ENCODE data around the gene PCDHGB4.

Gene PCDHGB4

DNA sequence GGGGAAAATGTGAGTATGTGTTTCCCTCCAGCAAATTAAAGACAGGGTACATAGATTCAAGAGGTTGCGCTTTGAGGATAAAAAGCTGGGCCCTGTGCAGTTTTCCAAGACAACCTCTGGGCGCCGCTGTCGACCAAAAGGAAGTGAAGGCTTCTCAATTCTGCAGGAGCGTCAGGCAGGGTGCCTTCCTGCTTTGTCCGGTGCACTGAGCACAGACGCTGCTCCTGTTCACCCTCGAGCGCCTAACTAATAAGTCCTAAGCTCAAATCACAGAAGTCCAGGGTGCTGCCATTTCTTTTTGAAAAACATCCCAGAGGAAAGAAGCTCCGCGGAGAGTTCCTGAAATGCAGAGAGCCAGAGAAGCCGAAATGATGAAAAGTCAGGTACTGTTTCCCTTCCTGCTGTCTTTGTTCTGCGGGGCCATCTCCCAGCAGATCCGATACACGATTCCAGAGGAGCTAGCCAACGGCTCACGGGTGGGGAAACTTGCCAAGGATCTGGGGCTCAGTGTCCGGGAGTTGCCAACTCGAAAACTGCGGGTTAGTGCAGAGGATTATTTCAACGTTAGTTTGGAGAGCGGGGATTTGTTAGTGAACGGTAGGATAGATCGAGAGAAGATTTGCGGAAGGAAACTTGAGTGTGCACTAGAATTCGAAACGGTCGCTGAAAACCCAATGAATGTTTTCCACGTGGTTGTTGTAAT lies 37.4 kb upstream of the PCDHGB4 start, which contains the start of gene PCDHGB1:
TSS of gene PCDHGB1 (plus strand) at position 183 of the 703 bp plus-strand sequence. CDS start at position 345, 162 bp downstream.
- DNase-seq (ENCODE audit: low spot score), result peak; percentile 85
- TF ChIP-seq, protein P1, sequence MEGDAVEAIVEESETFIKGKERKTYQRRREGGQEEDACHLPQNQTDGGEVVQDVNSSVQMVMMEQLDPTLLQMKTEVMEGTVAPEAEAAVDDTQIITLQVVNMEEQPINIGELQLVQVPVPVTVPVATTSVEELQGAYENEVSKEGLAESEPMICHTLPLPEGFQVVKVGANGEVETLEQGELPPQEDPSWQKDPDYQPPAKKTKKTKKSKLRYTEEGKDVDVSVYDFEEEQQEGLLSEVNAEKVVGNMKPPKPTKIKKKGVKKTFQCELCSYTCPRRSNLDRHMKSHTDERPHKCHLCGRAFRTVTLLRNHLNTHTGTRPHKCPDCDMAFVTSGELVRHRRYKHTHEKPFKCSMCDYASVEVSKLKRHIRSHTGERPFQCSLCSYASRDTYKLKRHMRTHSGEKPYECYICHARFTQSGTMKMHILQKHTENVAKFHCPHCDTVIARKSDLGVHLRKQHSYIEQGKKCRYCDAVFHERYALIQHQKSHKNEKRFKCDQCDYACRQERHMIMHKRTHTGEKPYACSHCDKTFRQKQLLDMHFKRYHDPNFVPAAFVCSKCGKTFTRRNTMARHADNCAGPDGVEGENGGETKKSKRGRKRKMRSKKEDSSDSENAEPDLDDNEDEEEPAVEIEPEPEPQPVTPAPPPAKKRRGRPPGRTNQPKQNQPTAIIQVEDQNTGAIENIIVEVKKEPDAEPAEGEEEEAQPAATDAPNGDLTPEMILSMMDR (IDR thresholded peaks at IDR 0.05; ENCODE audit: extremely low read depth, missing control alignments), result peak; percentile 67

DNA sequence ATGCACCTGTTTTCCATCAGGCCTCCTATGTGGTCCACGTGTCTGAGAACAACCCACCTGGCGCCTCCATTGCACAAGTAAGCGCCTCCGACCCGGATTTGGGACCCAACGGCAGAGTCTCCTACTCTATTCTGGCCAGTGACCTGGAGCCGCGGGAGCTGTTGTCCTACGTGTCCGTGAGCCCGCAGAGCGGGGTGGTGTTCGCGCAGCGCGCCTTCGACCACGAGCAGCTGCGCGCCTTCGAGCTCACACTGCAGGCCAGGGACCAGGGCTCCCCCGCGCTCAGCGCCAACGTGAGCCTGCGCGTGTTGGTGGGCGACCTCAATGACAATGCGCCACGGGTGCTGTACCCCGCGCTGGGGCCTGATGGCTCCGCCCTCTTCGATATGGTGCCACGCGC lies 35.9 kb upstream of the PCDHGB4 start:
- no peak for DNase-seq (ENCODE audit: low spot score)
- TF ChIP-seq, protein P1 (IDR thresholded peaks at IDR 0.05; ENCODE audit: extremely low read depth, missing control alignments), result no peak

DNA sequence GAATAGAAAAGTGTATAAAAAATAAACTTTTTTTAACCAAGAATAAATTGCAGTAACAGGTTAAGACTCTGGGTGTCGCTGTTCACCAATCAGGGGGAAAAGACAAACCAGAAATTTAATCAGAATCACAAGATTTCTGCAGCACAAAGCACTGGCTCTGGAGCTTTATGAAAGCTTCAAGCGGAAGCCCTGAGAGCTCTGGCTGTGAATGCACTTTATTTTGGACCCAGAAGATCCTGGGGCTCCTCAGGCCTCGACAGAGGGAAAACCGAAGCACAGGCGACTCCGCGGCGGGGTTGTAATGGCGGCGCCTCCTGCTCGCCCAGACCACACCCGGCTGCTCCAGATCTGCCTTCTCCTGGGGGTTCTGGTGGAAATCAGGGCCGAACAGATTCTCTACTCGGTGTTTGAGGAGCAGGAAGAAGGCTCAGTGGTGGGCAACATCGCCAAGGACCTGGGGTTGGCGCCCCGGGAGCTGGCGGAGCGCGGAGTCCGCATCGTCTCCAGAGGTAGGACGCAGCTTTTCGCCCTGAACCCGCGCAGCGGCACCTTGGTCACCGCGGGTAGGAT lies 32.5 kb upstream of the PCDHGB4 start, which contains the start of gene PCDHGA4:
TSS of gene PCDHGA4 (plus strand) at position 122 of the 570 bp plus-strand sequence. CDS start at position 209, 87 bp downstream.
- TF ChIP-seq, protein P1 (IDR thresholded peaks at IDR 0.05; ENCODE audit: extremely low read depth, missing control alignments), result peak; percentile 13
- DNase-seq (ENCODE audit: low spot score), result no peak

DNA sequence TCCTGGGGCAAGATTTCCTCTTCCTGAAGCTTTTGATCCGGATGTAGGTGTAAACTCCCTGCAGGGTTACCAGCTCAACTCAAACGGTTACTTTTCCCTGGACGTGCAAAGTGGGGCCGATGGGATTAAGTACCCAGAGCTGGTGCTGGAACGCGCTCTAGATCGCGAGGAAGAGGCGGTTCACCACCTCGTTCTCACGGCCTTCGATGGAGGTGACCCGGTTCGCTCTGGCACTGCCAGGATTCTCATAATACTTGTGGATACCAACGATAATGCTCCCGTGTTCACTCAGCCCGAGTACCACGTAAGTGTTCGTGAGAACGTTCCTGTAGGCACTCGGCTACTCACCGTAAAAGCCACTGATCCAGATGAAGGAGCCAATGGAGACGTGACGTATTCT lies 31.9 kb upstream of the PCDHGB4 start:
- TF ChIP-seq, protein P1 (IDR thresholded peaks at IDR 0.05; ENCODE audit: extremely low read depth, missing control alignments), result no peak
- no peak for DNase-seq (ENCODE audit: low spot score)

DNA sequence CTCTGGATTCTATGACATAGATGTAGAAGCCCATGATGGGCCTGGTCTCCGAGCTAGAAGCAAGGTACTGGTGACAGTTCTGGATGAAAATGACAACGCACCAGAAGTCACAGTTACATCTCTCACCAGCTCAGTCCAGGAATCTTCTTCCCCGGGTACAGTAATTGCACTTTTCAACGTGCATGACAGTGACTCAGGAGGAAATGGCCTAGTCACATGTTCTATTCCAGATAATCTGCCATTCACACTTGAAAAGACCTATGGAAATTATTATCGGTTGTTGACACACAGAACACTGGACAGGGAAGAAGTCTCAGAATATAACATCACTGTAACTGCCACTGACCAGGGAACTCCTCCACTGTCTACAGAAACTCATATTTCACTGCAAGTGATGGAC lies 31.4 kb upstream of the PCDHGB4 start:
- TF ChIP-seq, protein P1 (IDR thresholded peaks at IDR 0.05; ENCODE audit: extremely low read depth, missing control alignments), result no peak
- DNase-seq (ENCODE audit: low spot score), result no peak

DNA sequence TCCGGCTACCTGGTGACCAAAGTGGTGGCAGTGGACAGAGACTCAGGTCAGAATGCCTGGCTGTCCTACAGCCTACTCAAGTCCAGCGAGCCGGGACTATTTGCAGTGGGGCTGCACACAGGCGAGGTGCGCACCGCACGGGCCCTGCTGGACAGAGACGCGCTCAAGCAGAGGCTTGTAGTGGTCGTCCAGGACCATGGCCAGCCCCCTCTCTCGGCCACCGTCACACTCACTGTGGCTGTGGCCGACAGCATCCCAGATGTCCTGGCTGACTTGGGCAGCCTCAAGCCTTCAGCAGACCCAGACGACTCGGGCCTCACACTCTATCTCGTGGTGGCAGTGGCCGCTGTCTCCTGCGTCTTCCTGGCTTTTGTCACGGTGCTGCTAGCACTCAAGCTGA lies 30.5 kb upstream of the PCDHGB4 start:
- TF ChIP-seq, protein P1 (IDR thresholded peaks at IDR 0.05; ENCODE audit: extremely low read depth, missing control alignments), result no peak
- no peak for DNase-seq (ENCODE audit: low spot score)

DNA sequence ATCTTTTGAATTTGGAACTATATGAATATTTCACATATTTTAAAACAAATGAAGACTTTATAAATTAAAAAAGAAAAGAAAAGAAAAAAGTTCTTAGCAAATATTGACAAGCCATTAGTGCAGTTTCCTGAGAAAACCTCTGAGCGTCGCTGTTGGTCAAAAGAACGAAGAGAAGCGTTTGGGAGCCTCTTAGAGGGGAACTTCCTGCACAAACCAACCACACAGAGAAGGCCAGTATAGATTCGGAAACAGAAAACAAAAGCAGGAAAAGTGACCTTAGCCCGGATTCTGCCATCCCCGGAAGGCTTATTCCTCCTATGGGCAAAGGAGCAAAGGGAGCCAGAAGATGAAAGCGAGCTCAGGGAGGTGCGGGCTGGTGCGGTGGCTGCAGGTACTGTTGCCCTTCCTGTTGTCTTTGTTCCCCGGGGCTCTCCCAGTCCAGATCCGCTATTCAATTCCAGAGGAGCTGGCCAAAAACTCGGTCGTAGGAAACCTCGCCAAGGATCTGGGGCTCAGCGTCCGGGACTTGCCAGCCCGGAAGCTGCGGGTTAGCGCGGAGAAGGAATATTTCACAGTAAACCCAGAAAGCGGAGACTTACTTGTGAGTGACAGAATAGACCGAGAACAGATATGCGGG lies 27.6 kb upstream of the PCDHGB4 start, which contains the start of gene PCDHGB2:
TSS of gene PCDHGB2 (plus strand) at position 205 of the 637 bp plus-strand sequence. CDS start at position 347, 142 bp downstream.
- peak; percentile 65 for DNase-seq (ENCODE audit: low spot score)
- TF ChIP-seq, protein P1 (IDR thresholded peaks at IDR 0.05; ENCODE audit: extremely low read depth, missing control alignments), result no peak

Measured in GM20000 (cell line).